GM18868 (cell line): ENCODE results near the gene GTF2E1.
"Not testable (repeated sequence)": the region's sequence is repeated elsewhere in the genome, so short reads cannot be mapped to it uniquely, and the experiment has no call there.

Source experiments
- ATAC-seq: cut with Tn5 transposase; IDR thresholded peaks from one replicate; pipeline ENCODE4 v1.9.1; 2021; ENCODE audit warnings: mild to moderate bottlenecking, moderate library complexity; ENCODE audit not compliant: unreplicated experiment

GTF2E1 gene

GRCh38 chr3:120752865-120753264 lies 10.3 kb downstream of the GTF2E1 start:
- no peak for ATAC-seq

GRCh38 chr3:120753810-120754209 lies 11.3 kb downstream of the GTF2E1 start:
- ATAC-seq: no peak

- no peak for ATAC-seq
Measured at GRCh38 chr3:120756061-120756460, 13.5 kb downstream of the GTF2E1 start.

GRCh38 chr3:120758551-120758950 lies 16.0 kb downstream of the GTF2E1 start:
- not testable (repeated sequence) for ATAC-seq

- ATAC-seq: no peak
Measured at GRCh38 chr3:120762615-120763014, 20.1 kb downstream of the GTF2E1 start.

- peak; percentile 95 for ATAC-seq
Measured at GRCh38 chr3:120763601-120764000, 21.1 kb downstream of the GTF2E1 start.

GRCh38 chr3:120764206-120764605 lies 21.7 kb downstream of the GTF2E1 start:
- ATAC-seq: peak; percentile 5

GRCh38 chr3:120765830-120766493 lies 23.4 kb downstream of the GTF2E1 start:
- peak; percentile 53 for ATAC-seq

GRCh38 chr3:120766576-120766975 lies 24.0 kb downstream of the GTF2E1 start:
- ATAC-seq: no peak

- ATAC-seq: no peak
Measured at GRCh38 chr3:120767106-120767505, 24.6 kb downstream of the GTF2E1 start.

GRCh38 chr3:120769436-120769835 lies 26.9 kb downstream of the GTF2E1 start:
- ATAC-seq: no peak

- ATAC-seq: no peak
Measured at GRCh38 chr3:120770891-120771290, 28.3 kb downstream of the GTF2E1 start.

- ATAC-seq: no peak
Measured at GRCh38 chr3:120772081-120772480, 29.5 kb downstream of the GTF2E1 start.

GRCh38 chr3:120773932-120774331 lies 31.4 kb downstream of the GTF2E1 start:
- ATAC-seq: peak; percentile 93

GRCh38 chr3:120775411-120775810 lies 32.9 kb downstream of the GTF2E1 start:
- ATAC-seq: no peak

GRCh38 chr3:120778776-120779175 lies 36.2 kb downstream of the GTF2E1 start:
- no peak for ATAC-seq

GRCh38 chr3:120780977-120781376 lies 38.4 kb downstream of the GTF2E1 start:
- ATAC-seq: peak; percentile 96

- peak; percentile 61 for ATAC-seq
Measured at GRCh38 chr3:120785832-120786231, 43.3 kb downstream of the GTF2E1 start.

- no peak for ATAC-seq
Measured at GRCh38 chr3:120791010-120791409, 48.5 kb downstream of the GTF2E1 start.

- no peak for ATAC-seq
Measured at GRCh38 chr3:120791913-120792312, 49.4 kb downstream of the GTF2E1 start.

GRCh38 chr3:120793601-120794000 lies 51.1 kb downstream of the GTF2E1 start:
- ATAC-seq: no peak

- peak; percentile 96 for ATAC-seq
Measured at GRCh38 chr3:120795017-120795648, 52.6 kb downstream of the GTF2E1 start.

GRCh38 chr3:120795959-120796358 lies 53.4 kb downstream of the GTF2E1 start:
- no peak for ATAC-seq
